VCaP (cell line): Measurements from ENCODE around the gene AKAP9.

Experiments used
- H3K27ac ChIP-seq: fragments of 450-650 bp; 2 replicates; pipeline ENCODE4 v1.5.1; 2017
- TF ChIP-seq, protein P1 (sequence below): fragments of 450-650 bp; conservative IDR thresholded peaks from 2 replicates; pipeline ENCODE4 v1.5.1; 2017; ENCODE audit warnings: mild to moderate bottlenecking, moderate library complexity

AKAP9 gene

DNA sequence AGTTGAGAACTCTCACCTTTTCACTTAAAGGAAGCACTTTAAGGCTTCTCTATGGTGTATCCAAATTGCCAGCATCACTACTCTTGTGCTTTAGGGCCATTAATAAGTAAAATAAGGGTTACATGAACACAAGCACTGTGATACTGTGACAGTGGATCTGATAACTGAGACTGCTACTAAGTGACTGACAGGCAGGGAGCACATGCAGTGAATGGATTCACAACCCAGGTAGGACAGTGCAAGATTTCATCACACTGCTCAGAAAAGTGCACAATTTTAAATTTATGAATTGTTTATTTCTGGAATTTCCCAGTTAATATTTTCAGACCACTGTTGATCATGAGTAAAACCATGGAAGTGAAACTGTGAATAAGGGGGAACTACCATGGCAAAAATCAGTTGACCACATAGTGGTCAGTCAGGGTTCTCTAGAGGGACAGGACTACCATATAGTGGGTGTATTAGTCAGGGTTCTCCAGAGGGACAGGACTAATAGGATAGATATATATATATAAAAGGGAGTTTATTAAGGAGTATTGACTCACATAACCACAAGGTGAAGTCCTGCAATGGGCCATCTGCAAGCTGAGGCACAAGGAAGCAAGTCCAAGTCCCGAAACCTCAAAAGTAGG, 214.6 kb downstream of the AKAP9 start:
- H3K27ac ChIP-seq: no peak overlapping the region
- TF ChIP-seq, protein P1, sequence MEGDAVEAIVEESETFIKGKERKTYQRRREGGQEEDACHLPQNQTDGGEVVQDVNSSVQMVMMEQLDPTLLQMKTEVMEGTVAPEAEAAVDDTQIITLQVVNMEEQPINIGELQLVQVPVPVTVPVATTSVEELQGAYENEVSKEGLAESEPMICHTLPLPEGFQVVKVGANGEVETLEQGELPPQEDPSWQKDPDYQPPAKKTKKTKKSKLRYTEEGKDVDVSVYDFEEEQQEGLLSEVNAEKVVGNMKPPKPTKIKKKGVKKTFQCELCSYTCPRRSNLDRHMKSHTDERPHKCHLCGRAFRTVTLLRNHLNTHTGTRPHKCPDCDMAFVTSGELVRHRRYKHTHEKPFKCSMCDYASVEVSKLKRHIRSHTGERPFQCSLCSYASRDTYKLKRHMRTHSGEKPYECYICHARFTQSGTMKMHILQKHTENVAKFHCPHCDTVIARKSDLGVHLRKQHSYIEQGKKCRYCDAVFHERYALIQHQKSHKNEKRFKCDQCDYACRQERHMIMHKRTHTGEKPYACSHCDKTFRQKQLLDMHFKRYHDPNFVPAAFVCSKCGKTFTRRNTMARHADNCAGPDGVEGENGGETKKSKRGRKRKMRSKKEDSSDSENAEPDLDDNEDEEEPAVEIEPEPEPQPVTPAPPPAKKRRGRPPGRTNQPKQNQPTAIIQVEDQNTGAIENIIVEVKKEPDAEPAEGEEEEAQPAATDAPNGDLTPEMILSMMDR: no peak

DNA sequence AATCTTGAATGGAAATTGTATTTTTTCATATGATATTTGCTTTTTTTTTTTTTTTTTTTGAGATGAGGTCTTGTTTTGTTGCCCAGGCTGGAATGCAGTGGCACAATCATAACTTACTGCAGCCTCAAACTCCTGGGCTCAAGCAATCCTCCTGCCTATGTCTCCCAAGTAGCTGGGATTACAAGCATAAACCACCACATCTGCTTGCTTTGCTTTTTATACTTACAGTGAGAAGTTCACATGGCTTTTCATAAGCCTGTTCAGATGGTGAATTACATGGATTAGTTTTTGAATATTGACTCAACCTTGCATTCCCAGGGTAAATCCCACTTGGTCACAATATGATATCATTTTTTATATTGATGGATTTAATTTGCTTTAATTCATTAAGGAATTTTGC, 216.3 kb downstream of the AKAP9 start:
- TF ChIP-seq, protein P1: no peak

DNA sequence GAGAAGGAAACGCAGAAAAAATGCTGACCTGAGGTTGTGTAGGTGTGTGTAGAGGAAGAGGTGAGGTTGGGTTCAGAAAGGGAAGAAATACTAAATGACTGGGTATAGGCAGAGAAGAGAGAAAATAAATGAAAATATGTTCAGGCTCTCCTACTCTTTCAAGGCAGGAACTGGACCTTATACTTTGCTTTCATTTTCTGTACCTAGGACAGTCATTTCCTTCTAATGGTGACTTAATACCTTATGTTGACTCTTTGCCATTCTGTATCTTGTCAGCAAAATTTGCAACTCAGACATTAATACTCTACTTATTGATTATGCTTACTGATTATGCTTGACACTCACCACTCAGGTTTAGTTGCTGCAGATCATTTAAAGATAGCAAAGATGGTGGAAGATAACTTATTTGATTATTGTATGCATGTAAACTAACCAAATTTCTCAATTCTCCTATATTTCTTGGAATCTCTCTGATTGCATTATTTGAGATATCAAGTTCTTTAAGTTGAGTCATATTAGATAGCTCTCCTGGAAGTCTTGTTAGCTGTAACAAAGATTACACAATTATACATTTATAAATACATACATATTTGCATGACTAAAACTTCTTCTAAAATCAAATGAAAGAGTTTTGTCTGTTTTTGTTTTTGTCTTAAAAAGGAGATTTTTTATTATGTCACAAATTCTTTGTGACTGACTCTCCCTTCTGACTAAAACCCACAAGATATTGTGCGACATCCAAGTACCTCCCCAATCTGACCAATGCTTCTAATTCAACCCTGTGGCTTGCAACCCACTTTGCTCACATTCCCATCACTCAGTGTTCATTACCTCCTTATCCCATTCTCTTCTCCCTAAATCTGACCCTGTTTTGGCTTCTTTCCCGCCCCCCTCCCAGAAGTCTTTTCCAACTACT, 218.3 kb downstream of the AKAP9 start:
- H3K27ac ChIP-seq: no peak overlapping the region
- TF ChIP-seq, protein P1: no peak

More for the DNA sequence above, 216.3 kb downstream of the AKAP9 start:
- no peak overlapping the region for H3K27ac ChIP-seq
